Thoracic aorta (tissue), 2 donors: ENCODE measurements around the gene TCEAL5. TPM values are rescaled to one million over a fixed set of nuclear protein-coding genes. Genes with fewer than 3 reads are reported as not detected.
"Not testable (repeated sequence)": the region's sequence is repeated elsewhere in the genome, so short reads cannot be mapped to it uniquely, and the experiment has no call there.

Experiments
- ATAC-seq: fragments of 150-250 bp; one replicate; pipeline ENCODE4 v1.8.0; 2017; ENCODE audit warnings: low read depth; ENCODE audit not compliant: insufficient number of reproducible peaks, low FRiP score
- DNase-seq: peaks from one replicate; pipeline ENCODE4 v3.0.0-alpha.2; 2020; ENCODE audit warnings: low spot score
- H3K27ac ChIP-seq, 2 donors: fragments of 200-600 bp; sonication (generic); 1 replicate in 1 of 2; 2 replicates in 1 of 2; pipeline ENCODE4 v1.5.1; 2016; ENCODE audit warnings: mild to moderate bottlenecking in 2 of 2, moderate library complexity in 2 of 2
- H3K27me3 ChIP-seq: fragments of 200-600 bp; sonication (generic); replicated peaks from 2 replicates; pipeline ENCODE4 v1.6.0; 2016; ENCODE audit warnings: mild to moderate bottlenecking; ENCODE audit not compliant: insufficient read depth
- H3K36me3 ChIP-seq: fragments of 200-600 bp; sonication (generic); one replicate; pipeline ENCODE4 v1.5.1; 2016
- H3K4me1 ChIP-seq, 2 donors: fragments of 200-600 bp; sonication (generic); 1 replicate in 1 of 2; 2 replicates in 1 of 2; pipeline versions ENCODE4 v1.5.1 to v1.6.0; 2016; ENCODE audit warnings: low read depth in 2 of 2, mild to moderate bottlenecking in 1 of 2; ENCODE audit not compliant: control insufficient read depth in 1 of 2
- H3K4me3 ChIP-seq: fragments of 200-600 bp; sonication (generic); 2 replicates; pipeline ENCODE4 v1.5.1; 2016; ENCODE audit warnings: mild to moderate bottlenecking
- H3K9me3 ChIP-seq: fragments of 200-600 bp; sonication (generic); 2 replicates; pipeline ENCODE4 v1.5.1; 2016
- total RNA-seq, 2 donors: library from RNA; depleted of rRNA; stranded (reverse); fragments of >200 nt; gene quantifications; one replicate each; pipeline versions ENCODE4 v1.1.0 to v1.2.3, GENCODE V29; 2016
- TF ChIP-seq, protein P1 (sequence below): fragments of 200-600 bp; sonication (generic); IDR thresholded peaks from one replicate; pipeline ENCODE4 v1.5.1; 2019; ENCODE audit warnings: antibody characterized with exemption

Gene TCEAL5
- total RNA-seq, 2 donors from 2014 or later: 1.2 TPM; not detected in 1

DNA sequence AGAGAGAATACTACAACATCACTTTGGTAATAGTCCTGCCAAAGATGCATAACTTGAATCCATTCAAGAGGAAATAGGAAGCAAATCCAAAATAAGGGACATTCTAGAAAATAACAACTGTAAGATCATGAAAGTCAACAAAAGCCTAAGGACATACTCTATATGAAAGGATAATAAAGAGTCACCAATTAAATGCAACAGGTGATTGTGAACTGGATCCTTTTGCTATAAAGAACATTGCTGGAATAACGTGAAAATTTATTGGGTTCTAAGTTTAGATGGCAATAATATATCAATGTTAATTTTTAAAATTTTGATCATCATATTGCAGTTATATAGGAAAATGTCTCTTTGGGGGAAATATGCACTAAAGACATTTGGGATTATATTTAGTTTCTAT, 41.7 kb downstream of the TCEAL5 start:
- no peak for DNase-seq
- no peak overlapping the region for H3K27ac ChIP-seq
- H3K4me3 ChIP-seq: no peak overlapping the region
- no peaks in the 10 kb centered on the region for H3K9me3 ChIP-seq
- no peaks in the 10 kb centered on the region for H3K27me3 ChIP-seq
- TF ChIP-seq, protein P1, sequence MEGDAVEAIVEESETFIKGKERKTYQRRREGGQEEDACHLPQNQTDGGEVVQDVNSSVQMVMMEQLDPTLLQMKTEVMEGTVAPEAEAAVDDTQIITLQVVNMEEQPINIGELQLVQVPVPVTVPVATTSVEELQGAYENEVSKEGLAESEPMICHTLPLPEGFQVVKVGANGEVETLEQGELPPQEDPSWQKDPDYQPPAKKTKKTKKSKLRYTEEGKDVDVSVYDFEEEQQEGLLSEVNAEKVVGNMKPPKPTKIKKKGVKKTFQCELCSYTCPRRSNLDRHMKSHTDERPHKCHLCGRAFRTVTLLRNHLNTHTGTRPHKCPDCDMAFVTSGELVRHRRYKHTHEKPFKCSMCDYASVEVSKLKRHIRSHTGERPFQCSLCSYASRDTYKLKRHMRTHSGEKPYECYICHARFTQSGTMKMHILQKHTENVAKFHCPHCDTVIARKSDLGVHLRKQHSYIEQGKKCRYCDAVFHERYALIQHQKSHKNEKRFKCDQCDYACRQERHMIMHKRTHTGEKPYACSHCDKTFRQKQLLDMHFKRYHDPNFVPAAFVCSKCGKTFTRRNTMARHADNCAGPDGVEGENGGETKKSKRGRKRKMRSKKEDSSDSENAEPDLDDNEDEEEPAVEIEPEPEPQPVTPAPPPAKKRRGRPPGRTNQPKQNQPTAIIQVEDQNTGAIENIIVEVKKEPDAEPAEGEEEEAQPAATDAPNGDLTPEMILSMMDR: no peak
- no peak for ATAC-seq
- no peaks in the 10 kb centered on the region for H3K4me1 ChIP-seq
- H3K36me3 ChIP-seq: no peaks in the 10 kb centered on the region

DNA sequence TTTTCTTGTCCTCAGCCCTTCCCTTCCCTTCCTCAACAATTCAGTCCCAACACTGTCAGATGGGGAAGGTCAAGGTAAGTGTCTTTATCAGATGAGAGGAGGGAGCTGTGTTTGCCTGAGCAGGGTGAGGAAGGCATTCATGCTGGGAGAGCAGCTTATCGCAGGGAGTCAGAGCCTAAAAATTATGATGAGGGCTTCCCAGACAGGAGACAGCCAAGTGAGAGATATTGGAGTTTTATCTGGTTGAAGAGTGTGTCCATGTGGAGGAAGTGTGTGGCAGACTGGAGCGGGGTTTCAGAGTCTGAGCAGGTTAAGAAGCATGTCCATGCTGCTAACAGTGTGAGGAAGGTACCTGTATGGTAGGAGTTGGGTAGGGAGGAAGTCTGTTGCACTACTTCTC, 43.3 kb downstream of the TCEAL5 start:
- H3K4me1 ChIP-seq: no peaks in the 10 kb centered on the region
- no peaks in the 10 kb centered on the region for H3K36me3 ChIP-seq
- TF ChIP-seq, protein P1: no peak
- H3K27ac ChIP-seq: no peak overlapping the region
- no peaks in the 10 kb centered on the region for H3K9me3 ChIP-seq
- no peak overlapping the region for H3K4me3 ChIP-seq
- no peak for DNase-seq
- no peaks in the 10 kb centered on the region for H3K27me3 ChIP-seq
- ATAC-seq: no peak

DNA sequence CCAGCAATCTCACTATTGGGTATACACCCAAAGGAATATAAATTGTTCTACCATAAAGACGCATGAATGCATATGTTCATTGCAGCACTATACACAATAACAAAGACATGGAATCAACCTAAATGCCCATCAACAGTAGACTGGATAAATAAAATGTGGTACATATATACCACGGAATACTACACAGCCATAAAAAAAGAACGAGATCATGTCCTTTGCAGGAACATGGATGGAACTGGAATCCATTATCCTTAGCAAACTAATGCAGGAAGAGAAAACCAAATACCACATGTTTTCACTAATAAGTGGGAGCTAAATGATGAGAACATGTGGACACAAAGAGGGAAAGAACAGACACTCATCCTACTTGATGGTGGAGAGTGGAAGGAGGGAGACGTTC, 50.6 kb downstream of the TCEAL5 start:
- H3K4me3 ChIP-seq, H3K36me3 ChIP-seq, H3K27ac ChIP-seq, ATAC-seq, H3K27me3 ChIP-seq, H3K4me1 ChIP-seq, H3K9me3 ChIP-seq, DNase-seq: not testable (repeated sequence)

Other genes with a start within 250 kb of the TCEAL5 start
- under 1 TPM in 1 of 2 donors, not detected in 1; 0.92 TPM for gene BEX1, start 212.6 kb downstream of the TCEAL5 start, total RNA-seq
- gene NXF3, start 183.6 kb downstream of the TCEAL5 start, total RNA-seq: under 1 TPM; 0.49 to 0.54 TPM
- 10 to 100 TPM; 28.3 to 29.4 TPM for gene BEX4, start 61.6 kb downstream of the TCEAL5 start, total RNA-seq
- gene TCEAL8, start 21.6 kb downstream of the TCEAL5 start, total RNA-seq: 10 to 100 TPM; 58.4 to 59.4 TPM
- gene BEX2, start 34.2 kb upstream of the TCEAL5 start, total RNA-seq: 1 to 10 TPM in 1 of 2 donors, not detected in 1; 5.9 TPM
- 10 to 100 TPM in 1 of 2 donors, 1 to 10 TPM in 1; 2.8 to 12.2 TPM for gene TCEAL7, start 53.5 kb upstream of the TCEAL5 start, total RNA-seq
- gene TCEAL9, start 79.8 kb upstream of the TCEAL5 start, total RNA-seq: 100 to 1,000 TPM in 1 of 2 donors, 10 to 100 TPM in 1; 70.4 to 118 TPM
- 100 to 1,000 TPM; 127 to 136 TPM for gene BEX3, start 99.8 kb upstream of the TCEAL5 start, total RNA-seq
- gene RAB40A, start 242.7 kb upstream of the TCEAL5 start, total RNA-seq: 1 to 10 TPM; 2.6 to 4.3 TPM